NB4 (cell line): ENCODE data around the gene PRMT3.

Experiments used
- POLR2A ChIP-seq: IDR thresholded peaks from 2 replicates; pipeline ENCODE4 v1.6.1; 2011; ENCODE audit warnings: mild to moderate bottlenecking; ENCODE audit not compliant: insufficient read length; ENCODE audit errors: extremely low read depth
- TF ChIP-seq, protein P1 (sequence below): IDR thresholded peaks from one replicate; pipeline ENCODE4 v1.5.1; 2012; ENCODE audit warnings: low read depth, low read length

DNA sequence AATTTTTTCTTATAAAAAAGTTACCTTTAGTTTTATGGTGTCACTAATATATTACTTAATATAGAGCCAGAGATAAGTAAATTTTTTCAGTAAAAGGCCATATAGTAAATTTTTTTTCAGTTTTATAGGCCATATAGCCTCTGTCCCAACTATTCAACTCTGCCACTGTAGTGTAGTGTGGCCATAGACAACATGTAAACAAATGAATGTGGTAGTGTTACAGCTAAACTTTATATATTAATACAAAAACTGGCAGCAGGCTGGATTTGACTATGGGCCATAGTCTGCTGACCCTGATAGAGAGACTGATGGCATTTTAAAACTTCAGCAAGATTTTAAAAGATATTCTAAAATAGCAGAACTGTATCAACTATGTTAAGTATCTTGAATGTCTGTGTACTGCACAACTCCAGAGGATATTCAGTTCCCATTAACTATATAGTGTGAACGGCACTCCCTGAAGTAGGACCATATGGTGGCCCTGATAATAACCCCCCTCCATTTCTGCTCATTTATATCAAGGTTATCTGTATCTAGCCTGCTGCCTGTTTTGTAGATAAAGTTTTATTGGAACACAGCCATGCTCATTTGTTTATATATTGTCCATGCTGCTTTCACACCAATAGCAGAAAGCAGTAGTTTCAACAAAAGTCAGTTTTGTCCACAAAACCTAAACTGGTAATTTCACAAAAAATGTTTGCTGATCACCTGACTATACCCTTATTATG, 71.6 kb downstream of the PRMT3 start:
- TF ChIP-seq POLR2A = no peak
- TF ChIP-seq, protein P1, sequence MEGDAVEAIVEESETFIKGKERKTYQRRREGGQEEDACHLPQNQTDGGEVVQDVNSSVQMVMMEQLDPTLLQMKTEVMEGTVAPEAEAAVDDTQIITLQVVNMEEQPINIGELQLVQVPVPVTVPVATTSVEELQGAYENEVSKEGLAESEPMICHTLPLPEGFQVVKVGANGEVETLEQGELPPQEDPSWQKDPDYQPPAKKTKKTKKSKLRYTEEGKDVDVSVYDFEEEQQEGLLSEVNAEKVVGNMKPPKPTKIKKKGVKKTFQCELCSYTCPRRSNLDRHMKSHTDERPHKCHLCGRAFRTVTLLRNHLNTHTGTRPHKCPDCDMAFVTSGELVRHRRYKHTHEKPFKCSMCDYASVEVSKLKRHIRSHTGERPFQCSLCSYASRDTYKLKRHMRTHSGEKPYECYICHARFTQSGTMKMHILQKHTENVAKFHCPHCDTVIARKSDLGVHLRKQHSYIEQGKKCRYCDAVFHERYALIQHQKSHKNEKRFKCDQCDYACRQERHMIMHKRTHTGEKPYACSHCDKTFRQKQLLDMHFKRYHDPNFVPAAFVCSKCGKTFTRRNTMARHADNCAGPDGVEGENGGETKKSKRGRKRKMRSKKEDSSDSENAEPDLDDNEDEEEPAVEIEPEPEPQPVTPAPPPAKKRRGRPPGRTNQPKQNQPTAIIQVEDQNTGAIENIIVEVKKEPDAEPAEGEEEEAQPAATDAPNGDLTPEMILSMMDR = no peak
